B cell (primary cell): ENCODE measurements around the gene CCDC146.

Experiments
- CTCF ChIP-seq: fragments of 200-600 bp; IDR thresholded peaks from one replicate; pipeline ENCODE4 v1.8.0; 2022; ENCODE audit warnings: antibody characterized with exemption, mild to moderate bottlenecking
- EZH2 ChIP-seq: IDR thresholded peaks from 2 replicates; pipeline ENCODE4 v1.6.1; 2012; ENCODE audit warnings: borderline replicate concordance, low read depth, mild to moderate bottlenecking, moderate library complexity, low read length; ENCODE audit not compliant: insufficient read depth, poor library complexity, severe bottlenecking

GRCh38 chr7:77247206-77247850 lies 124.9 kb downstream of the CCDC146 start:
- TF ChIP-seq CTCF = peak; percentile 97
- no peak for TF ChIP-seq EZH2
